HG02571 (cell line): ENCODE data around the gene SELENOV.
"Not testable (repeated sequence)": the region's sequence is repeated elsewhere in the genome, so short reads cannot be mapped to it uniquely, and the experiment has no call there.

Source experiments
- ATAC-seq: cut with Tn5 transposase; IDR thresholded peaks from one replicate; pipeline ENCODE4 v1.9.1; 2021; ENCODE audit warnings: mild to moderate bottlenecking, moderate library complexity; ENCODE audit not compliant: unreplicated experiment

The SELENOV gene

DNA sequence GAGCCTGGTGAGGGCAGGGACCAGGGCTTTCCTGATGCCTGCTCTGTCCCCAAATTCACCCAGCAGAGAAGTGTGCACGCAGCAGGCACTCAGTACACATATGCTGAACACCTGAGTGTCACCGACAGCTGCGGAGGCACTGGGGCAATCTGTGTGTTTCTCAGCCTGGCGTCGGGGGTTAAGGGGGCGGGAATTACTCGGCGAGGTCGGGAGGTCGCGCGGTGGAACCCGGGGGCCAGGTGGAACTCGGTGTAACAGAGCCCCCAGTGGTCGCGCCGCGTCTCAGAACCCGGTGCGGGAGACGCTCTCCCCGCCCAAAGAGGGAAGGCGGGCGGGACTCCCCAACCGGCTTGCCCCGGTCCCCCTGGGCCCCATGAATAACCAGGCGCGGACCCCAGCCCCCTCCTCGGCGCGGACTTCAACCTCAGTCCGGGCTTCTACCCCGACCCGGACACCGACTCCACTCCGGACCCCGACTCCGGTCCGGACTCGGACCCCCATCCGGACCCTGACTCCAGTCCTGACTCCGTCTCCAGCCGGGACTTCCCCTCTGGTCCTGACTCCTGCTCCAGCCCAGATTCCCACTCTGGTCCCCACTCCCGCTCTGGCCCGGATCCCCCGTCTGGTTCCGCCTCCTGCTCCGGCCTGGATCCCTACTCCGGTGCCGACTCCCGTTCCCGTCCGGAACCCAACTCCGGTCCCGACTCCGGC lies at the start of gene SELENOV:
Gene SELENOV, plus strand, starts transcription at position 300 of the 711 bp plus-strand sequence. Its CDS starts 74 bp downstream, at position 374.
- ATAC-seq, result no peak

- ATAC-seq, result no peak
Observed at GRCh38 chr19:39465956-39466747, 48.8 kb upstream of the SELENOV start.

DNA sequence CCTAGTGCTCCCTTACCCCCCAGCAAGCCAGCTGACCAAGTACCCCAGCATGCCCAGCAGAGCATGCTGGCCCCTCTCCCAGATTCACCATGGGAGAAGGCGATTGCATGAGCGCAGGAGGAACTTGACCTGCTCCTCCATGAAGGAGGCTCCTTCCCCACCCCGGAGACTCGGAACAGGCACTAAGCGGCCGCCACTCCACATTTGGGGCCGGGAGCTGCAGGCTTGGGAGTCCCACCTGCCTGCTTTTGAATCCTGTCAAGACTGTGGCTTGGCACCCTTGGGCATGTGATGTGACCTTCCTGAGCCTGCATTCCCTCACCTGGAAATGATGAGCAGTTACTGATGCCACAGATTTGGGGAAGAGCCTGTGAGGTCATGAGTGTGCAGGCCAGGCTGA lies 47.0 kb upstream of the SELENOV start:
- no peak for ATAC-seq

DNA sequence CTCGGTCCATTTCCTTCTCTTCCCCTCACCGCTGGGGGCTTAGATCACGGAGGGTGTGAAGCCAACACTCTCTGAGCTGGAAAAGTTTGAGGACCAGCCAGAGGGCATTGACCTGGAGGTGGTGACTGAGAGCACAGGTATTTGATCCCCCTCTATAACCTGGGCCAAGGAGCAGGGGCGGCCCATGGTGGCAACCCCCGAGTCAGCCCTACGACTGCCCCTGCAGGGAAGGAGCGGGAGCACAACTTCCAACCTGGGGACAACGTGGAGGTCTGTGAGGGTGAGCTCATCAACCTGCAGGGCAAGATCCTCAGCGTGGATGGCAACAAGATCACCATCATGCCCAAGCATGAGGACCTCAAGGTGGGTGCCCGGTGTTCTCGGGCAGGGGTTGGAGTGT lies 45.9 kb upstream of the SELENOV start:
- ATAC-seq, result no peak

DNA sequence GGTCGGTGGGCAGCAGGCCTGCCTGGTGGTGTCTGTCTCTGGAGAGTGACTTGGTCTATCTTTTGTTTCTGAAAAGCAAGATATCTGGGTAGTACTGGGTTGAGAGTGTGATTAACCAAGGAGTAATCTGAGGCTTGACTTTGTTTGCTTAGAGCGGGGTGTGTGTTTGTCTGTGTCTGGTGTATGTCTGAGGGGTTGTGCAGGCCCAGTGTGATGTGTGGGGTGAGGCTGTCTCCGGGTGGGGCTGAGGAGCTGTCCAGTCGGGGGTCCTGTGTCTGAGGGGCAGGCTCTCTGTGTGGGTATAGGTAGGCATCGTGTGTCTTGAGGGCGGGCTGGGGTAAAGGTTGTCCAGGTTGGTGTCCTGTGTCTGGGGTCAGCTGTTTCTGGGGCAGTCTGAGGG lies 45.4 kb upstream of the SELENOV start:
- ATAC-seq, result no peak

- ATAC-seq, result no peak
Observed at GRCh38 chr19:39470724-39471339, 44.1 kb upstream of the SELENOV start.

DNA sequence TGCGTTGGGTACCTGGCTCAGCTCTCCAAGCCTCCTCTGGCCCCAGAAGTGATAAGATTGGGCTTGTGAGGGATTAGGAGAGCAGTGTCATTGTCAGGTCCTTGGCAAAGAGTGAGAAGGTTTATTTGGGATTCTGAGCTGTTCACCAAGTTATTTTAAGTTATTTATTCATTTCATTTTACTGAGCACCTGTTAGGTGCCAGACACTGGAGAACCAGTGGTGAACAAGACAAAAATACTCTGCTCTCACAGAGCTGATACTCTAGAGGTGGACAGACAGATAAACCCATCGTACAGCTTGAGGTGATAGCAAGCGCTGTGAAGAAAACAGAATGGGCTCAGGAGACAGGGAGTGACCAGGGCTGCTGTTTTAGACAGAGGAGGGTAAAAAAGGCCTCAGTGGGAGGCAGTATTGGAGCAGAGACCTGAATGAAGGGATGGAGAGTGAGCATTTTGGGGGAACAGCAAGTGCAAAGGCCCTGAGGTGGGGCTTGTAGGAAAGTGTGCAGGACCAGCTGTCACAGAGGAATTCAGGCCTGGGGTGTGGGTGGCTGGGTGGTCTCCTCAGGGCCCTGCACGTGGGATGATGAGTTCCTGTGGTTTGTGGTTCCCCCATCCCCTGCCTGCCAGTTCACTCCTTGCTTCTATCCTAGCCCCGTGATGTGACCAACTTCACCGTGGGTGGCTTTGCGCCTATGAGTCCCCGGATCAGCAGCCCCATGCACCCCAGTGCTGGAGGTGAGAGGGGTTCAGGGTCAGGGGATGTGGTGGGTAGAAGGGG lies 43.0 kb upstream of the SELENOV start:
- no peak for ATAC-seq

DNA sequence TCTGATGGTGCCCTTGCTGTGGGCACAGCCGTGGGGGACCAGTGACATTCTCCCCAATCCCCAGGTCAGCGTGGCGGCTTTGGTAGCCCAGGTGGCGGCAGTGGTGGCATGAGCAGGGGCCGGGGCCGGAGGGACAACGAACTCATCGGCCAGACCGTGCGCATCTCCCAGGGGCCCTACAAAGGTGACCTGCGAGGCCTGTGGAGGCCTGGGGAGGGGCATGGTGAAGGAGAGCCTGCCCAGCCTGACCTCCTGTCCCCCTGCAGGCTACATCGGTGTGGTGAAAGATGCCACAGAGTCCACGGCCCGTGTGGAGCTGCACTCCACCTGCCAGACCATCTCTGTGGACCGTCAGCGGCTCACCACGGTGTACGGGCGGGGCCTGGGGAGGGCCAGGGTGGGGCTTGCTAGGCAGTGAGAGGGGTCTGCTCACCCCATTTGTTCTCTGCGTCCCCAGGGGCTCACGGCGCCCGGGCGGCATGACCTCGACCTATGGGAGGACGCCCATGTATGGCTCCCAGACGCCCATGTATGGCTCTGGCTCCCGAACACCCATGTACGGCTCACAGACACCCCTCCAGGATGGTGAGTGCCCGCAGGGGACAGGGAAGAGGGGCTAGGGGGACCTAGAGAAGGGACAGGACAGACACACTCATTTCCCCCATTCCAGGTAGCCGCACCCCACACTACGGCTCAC lies 42.0 kb upstream of the SELENOV start:
- ATAC-seq, result no peak

GRCh38 chr19:39473443-39473960 lies 41.4 kb upstream of the SELENOV start:
- no peak for ATAC-seq

- no peak for ATAC-seq
Observed at GRCh38 chr19:39474139-39474620, 40.8 kb upstream of the SELENOV start.

DNA sequence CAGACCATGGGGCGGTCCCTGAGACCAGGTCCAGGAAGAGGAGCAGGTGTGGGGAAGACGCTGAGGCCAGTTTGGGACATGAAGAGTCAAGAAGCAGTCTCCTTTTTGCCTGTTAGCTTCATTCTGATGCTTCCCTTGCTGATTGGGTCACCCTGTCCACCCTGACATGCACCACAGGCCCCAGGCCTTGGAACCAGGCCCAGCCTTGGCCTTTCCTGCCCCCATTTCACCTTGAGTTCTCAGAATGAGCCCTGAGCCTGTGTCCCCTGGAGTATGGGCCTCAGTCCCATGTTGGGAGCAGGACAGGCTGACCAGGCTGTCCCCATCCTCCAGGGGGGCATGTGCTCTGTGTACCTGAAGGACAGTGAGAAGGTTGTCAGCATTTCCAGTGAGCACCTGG lies 39.2 kb upstream of the SELENOV start:
- no peak for ATAC-seq

GRCh38 chr19:39479319-39479801 lies 35.6 kb upstream of the SELENOV start:
- not testable (repeated sequence) for ATAC-seq

DNA sequence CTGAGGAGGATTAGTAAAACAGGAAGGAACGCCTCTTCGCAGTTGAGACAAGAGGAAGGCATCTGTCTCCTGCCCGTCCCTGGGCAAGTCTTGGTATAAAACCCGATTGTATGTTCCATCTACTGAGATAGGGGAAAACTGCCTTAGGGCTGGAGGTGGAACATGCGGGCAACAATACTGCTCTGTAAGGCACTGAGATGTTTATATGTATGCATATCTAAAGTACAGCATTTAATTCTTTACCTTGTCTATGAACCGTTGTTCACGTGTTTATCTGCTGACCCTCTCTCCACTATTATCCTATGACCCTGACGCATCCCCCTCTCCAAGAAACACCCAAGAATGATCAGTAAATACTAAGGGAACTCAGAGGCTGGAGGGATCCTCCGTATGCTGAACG lies 35.0 kb upstream of the SELENOV start:
- ATAC-seq, result no peak

DNA sequence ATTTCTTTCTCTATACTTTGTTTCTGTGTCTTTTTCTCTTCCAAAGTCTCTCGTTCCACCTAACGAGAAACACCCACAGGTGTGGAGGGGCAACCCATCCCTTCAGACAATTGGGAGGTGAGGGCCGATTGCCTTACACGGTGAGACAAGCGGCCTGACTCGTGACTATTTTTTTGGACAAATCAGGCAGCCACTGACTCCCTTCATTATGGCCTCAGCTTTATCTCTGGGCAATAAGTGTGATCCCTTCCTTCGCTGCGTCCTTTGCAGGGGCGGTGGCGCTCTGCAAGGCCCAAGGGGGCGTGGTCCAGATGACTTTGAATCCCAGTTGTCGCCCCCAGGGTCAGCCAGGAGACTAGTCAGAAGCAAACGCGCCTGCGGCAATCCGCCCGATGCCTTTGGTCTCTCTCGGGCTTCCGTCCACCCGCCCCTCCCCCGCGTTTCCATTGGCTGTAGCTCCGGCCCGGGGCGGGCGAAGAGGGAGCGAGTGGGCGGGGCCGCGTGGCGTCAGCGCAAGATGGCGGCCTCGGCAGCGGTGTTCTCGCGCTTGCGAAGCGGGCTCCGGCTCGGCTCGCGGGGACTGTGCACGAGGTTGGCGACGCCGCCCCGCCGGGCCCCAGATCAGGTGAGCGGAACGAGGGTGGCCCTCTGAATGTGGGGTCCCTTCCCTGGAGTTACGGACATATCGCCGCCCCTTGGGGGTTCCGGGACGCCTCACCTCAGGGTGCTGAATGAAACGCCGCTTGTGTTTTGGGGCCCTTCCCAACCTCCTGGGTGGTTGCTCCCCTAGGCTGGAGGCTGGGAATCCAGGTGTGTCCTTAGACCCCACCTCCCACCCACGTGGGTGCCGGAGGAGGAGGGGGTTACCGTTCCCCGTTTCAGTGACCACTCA lies 34.4 kb upstream of the SELENOV start, which contains the start of gene TIMM50:
Gene TIMM50, plus strand, starts transcription at position 502 of the 892 bp plus-strand sequence. Its CDS starts 16 bp downstream, at position 518.
- ATAC-seq, result peak; percentile 88

DNA sequence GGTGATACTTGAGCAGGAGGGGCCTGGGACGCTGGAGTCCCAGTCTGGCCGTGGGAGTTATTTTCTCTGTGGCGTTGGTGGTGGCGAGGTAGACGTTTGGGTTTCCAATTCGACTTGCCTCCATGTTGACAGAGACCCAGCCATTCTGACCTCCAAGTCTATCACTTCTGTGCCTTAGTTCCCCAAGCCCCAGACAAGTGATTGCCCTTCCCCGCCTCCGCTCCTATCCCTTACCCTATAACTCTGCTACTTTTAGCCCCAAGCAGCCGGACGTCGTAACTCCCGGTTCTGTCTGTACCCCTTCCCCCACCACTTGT lies 33.8 kb upstream of the SELENOV start:
- ATAC-seq, result no peak

DNA sequence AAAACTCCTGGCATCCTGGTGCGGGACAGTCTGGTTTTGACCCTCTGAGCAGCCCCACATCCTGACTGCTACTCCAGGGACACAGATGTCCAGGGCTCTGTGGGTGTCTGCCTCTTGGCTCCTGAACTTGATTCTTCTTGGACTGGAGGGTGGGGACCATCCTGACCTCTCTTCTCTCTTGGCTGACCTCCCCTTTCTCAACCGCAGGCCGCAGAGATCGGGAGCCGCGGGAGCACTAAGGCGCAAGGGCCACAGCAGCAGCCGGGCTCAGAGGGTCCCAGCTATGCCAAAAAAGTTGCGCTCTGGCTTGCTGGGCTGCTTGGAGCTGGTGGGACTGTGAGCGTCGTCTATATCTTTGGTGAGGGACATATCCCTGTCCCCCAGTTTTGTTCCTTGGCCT lies 33.3 kb upstream of the SELENOV start:
- ATAC-seq, result no peak

DNA sequence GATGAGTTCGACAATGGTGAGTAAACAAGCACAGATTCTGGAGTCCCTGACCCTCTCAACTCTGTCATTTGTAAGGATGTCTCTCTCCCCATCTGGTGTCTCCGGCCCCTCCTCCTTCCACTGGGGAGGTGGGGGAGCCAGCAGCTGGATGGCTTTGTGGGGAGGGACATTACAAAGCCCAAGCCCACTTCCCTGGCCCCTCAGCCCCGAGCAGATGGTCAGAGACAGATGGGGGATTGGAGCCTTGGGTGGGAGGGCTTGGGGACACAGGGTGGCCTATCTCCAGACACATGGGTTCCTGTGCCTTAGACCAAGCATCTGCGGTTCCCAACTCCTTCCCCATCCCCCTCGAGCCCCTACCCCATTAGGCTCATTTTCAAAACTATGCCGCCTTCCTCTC lies 31.8 kb upstream of the SELENOV start:
- ATAC-seq, result no peak

GRCh38 chr19:39489756-39490155 lies 25.2 kb upstream of the SELENOV start:
- ATAC-seq, result no peak

DNA sequence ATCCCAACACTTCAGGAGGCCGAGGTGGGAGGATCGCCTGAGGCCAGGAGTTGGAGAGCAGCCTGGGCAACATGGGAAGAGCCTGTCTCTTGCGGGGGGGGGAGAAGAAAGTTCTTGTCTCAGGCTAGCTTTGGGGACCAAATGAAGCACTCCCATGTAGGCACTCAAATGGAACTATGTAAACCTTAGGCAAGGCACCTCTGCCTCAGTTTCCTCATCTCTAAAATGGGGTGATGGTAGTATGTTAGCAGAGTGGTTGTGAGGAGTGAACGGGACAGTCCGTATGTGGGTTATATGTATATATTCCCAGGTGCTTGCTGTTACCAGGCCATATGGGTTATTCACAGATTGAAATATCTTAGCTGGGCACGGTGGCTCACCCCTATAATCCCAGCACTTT lies 22.7 kb upstream of the SELENOV start:
- ATAC-seq, result no peak
